Neural cell (in vitro differentiated cells): ENCODE data around the gene LZIC. TPM values are rescaled to one million over a fixed set of nuclear protein-coding genes. Genes with fewer than 3 reads are reported as not detected.
"Not testable (repeated sequence)": the region's sequence is repeated elsewhere in the genome, so short reads cannot be mapped to it uniquely, and the experiment has no call there.

Experiments
- H2AFZ ChIP-seq: fragments of 200-600, 300-800 bp; sonication (generic), shearing (Covaris generic); 2 replicates; pipeline ENCODE4 v1.6.0; 2014; ENCODE audit warnings: low read depth, mild to moderate bottlenecking, antibody characterized with exemption, low read length, moderate library complexity
- H3F3A ChIP-seq: fragments of 200-600 bp; shearing (Covaris generic); 2 replicates; pipeline ENCODE4 v1.6.1; 2016; ENCODE audit warnings: mild to moderate bottlenecking, moderate library complexity, mixed read lengths, antibody characterized with exemption, low read length; ENCODE audit not compliant: insufficient read depth, poor library complexity, severe bottlenecking
- H3K27ac ChIP-seq: fragments of 200-600, 300-800 bp; sonication (generic), shearing (Covaris generic); 2 replicates; pipeline ENCODE4 v1.5.1; 2014; ENCODE audit warnings: mild to moderate bottlenecking, low read length, moderate library complexity
- H3K27me3 ChIP-seq: fragments of 300-800, 200-600 bp; sonication (generic), shearing (Covaris generic); 2 replicates; pipeline ENCODE4 v1.6.0; 2014; ENCODE audit warnings: mild to moderate bottlenecking, low read depth, low read length, moderate library complexity; ENCODE audit not compliant: insufficient read depth
- H3K36me3 ChIP-seq: fragments of 300-800, 200-600 bp; sonication (generic), shearing (Covaris generic); 2 replicates; pipeline ENCODE4 v1.5.1; 2014; ENCODE audit warnings: mild to moderate bottlenecking, antibody characterized with exemption, low read length, moderate library complexity; ENCODE audit not compliant: insufficient read depth
- H3K4me2 ChIP-seq: fragments of 300-800, 200-600 bp; sonication (generic), shearing (Covaris generic); 2 replicates; pipeline ENCODE4 v1.6.0; 2014; ENCODE audit warnings: mild to moderate bottlenecking, low read length
- H3K4me3 ChIP-seq: fragments of 300-800, 200-600 bp; sonication (generic), shearing (Covaris generic); 2 replicates; pipeline ENCODE4 v1.5.1; 2014; ENCODE audit warnings: mild to moderate bottlenecking, low read length, moderate library complexity
- H3K79me2 ChIP-seq: fragments of 200-600 bp; shearing (Covaris generic); replicated peaks from 2 replicates; pipeline ENCODE4 v1.6.0; 2014; ENCODE audit warnings: mild to moderate bottlenecking, low read length, moderate library complexity; ENCODE audit not compliant: insufficient read depth
- H3K9ac ChIP-seq: fragments of 300-800, 200-600 bp; sonication (generic), shearing (Covaris generic); 2 replicates; pipeline ENCODE4 v1.6.1; 2016; ENCODE audit warnings: mild to moderate bottlenecking, low read length, mixed read lengths
- H3K9me2 ChIP-seq: fragments of 200-600 bp; shearing (Covaris generic); 2 replicates; pipeline ENCODE4 v1.6.1; 2016; ENCODE audit warnings: mild to moderate bottlenecking, low read length, mixed read lengths; ENCODE audit not compliant: insufficient read depth
- H3K9me3 ChIP-seq: fragments of 200-600, 300-800 bp; sonication (generic), shearing (Covaris generic); 2 replicates; pipeline ENCODE4 v1.6.1; 2016; ENCODE audit warnings: mild to moderate bottlenecking, mixed run types, low read length, moderate library complexity, mixed read lengths
- H4K20me1 ChIP-seq: fragments of 200-600 bp; shearing (Covaris generic); 2 replicates; pipeline ENCODE4 v1.6.1; 2016; ENCODE audit warnings: mild to moderate bottlenecking, mixed run types; ENCODE audit not compliant: insufficient read depth
- CTCF ChIP-seq: fragments of 450-650 bp; IDR thresholded peaks from 2 replicates; pipeline ENCODE4 v1.5.1; 2014; ENCODE audit warnings: antibody characterized with exemption, mild to moderate bottlenecking, moderate library complexity; ENCODE audit not compliant: poor library complexity, severe bottlenecking
- EP300 ChIP-seq: fragments of 450-650 bp; conservative IDR thresholded peaks from 2 replicates; pipeline ENCODE4 v1.6.1; 2014; ENCODE audit warnings: antibody characterized with exemption, mild to moderate bottlenecking, moderate library complexity; ENCODE audit not compliant: poor library complexity, severe bottlenecking
- EZH2 ChIP-seq: fragments of 200-600, 300-800 bp; shearing (Covaris generic), sonication (generic); IDR thresholded peaks from 2 replicates; pipeline ENCODE4 v1.6.1; 2014; ENCODE audit warnings: antibody characterized with exemption, low read length, borderline replicate concordance, mild to moderate bottlenecking; ENCODE audit not compliant: insufficient read depth, poor library complexity, severe bottlenecking
- MXI1 ChIP-seq: fragments of 450-650 bp; conservative IDR thresholded peaks from 2 replicates; pipeline ENCODE4 v1.6.1; 2014; ENCODE audit warnings: antibody characterized with exemption, mild to moderate bottlenecking; ENCODE audit not compliant: poor library complexity, severe bottlenecking
- POLR2AphosphoS5 ChIP-seq: IDR thresholded peaks from 2 replicates; pipeline ENCODE4 v1.6.1; 2012
- RAD21 ChIP-seq: fragments of 450-650 bp; conservative IDR thresholded peaks from 2 replicates; pipeline ENCODE4 v1.6.1; 2014; ENCODE audit warnings: antibody characterized with exemption, mild to moderate bottlenecking, moderate library complexity
- REST ChIP-seq: IDR thresholded peaks from 2 replicates; pipeline ENCODE4 v1.6.1; 2012; ENCODE audit warnings: borderline replicate concordance
- SMC3 ChIP-seq: fragments of 450-650 bp; conservative IDR thresholded peaks from 2 replicates; pipeline ENCODE4 v1.6.1; 2014; ENCODE audit warnings: antibody characterized with exemption, mild to moderate bottlenecking, moderate library complexity; ENCODE audit not compliant: poor library complexity
- TAF1 ChIP-seq: IDR thresholded peaks from 2 replicates; pipeline ENCODE4 v1.6.1; 2012; ENCODE audit warnings: low read depth
- polyA plus RNA-seq: library from polyadenylated mRNA; depleted of rRNA; stranded (reverse); fragments of >200 nt; gene quantifications from 2 replicates; pipeline ENCODE4 v1.2.3, GENCODE V29; 2014

The LZIC gene
- polyA plus RNA-seq, 1 donor from 2014 or later, result 57.2 TPM

DNA sequence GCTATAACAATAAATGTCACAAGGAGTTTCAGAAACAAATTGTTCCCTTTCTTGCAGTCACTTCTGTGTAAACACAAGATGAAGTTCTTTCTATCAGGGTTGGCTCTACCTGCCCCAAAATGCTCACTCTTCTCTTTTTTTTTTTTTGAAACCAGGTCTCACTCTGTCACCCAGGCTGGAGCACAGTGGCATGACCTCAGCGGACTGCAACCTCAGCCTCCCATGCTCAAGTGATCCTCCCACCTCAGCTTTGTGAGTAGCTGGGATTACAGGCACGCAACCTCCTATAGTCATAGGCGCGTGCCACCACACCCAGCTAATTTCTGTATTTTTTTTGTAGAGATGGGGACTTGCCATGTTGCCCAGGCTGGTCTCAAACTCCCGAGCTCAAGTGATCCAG is 22.6 kb downstream of the LZIC start:
- Histone ChIP-seq H3K9me3 (no peaks in the 10 kb centered on the region), H3F3A (no peaks in the 10 kb centered on the region), H3K27me3 (no peaks in the 10 kb centered on the region), H3K79me2 (no peaks in the 10 kb centered on the region), H3K4me2 (no peak overlapping the region), H3K9ac (no peak overlapping the region), H4K20me1 (no peaks in the 10 kb centered on the region), H2AFZ (no peak overlapping the region), H3K27ac (no peak overlapping the region), H3K4me3 (no peak overlapping the region), H3K9me2 (no peaks in the 10 kb centered on the region), H3K36me3 (no peaks in the 10 kb centered on the region)
- TF ChIP-seq SMC3 (no peak), POLR2AphosphoS5 (no peak)

DNA sequence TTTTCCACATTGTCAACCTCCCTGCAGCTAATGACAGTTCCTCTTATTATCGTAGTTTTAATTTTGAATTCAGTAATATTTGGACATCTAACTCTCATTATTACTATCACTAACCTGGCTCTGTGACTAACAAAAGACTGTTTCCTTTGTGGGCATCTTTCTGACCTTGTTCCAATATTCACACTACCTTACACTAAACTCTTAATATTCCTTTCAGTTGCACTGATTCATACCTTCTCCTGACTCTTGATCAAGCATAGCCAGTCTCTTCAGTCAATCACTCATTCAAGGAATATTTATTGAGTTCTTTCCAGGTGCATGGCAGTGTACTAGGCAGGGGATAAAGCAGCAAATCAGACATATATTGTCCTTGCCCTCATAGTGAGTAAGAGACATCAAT is 25.3 kb downstream of the LZIC start:
- no peak for TF ChIP-seq RAD21
- TF ChIP-seq EP300, result no peak
- TF ChIP-seq MXI1, result no peak
- TF ChIP-seq POLR2AphosphoS5, result no peak
- no peak for TF ChIP-seq REST
- no peak for TF ChIP-seq TAF1
- TF ChIP-seq CTCF, result no peak
- TF ChIP-seq SMC3, result no peak
- no peak for TF ChIP-seq EZH2
- no peaks in the 10 kb centered on the region for H3K9me2 ChIP-seq
- no peaks in the 10 kb centered on the region for H3K79me2 ChIP-seq
- H4K20me1 ChIP-seq, result no peaks in the 10 kb centered on the region
- H3K9me3 ChIP-seq, result no peaks in the 10 kb centered on the region
- no peak overlapping the region for H2AFZ ChIP-seq
- H3K4me3 ChIP-seq, result no peak overlapping the region
- H3F3A ChIP-seq, result no peaks in the 10 kb centered on the region
- H3K36me3 ChIP-seq, result no peaks in the 10 kb centered on the region
- H3K9ac ChIP-seq, result no peak overlapping the region
- no peak overlapping the region for H3K4me2 ChIP-seq
- H3K27me3 ChIP-seq, result no peaks in the 10 kb centered on the region
- H3K27ac ChIP-seq, result no peak overlapping the region

DNA sequence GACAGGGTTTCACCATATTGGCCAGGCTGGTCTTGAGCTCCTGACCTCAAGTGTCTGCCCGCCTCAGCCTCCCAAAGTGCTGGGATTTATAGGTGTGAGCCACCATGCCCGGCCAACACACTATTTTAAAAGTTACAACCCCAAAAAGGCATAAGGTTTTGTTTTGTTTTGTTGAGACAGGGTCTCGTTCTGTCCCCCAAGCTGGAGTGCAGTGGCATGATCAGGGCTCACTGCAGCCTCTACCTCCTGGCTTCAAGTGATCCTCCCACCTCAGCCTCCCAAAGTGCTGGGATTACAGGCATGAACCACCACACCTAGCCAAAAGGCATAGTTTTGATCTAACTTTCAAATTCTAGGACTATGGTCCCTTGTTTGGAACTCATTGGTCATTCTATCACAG is 25.7 kb downstream of the LZIC start:
- not testable (repeated sequence) for H3K4me2 ChIP-seq, H3K9ac ChIP-seq, H4K20me1 ChIP-seq, H2AFZ ChIP-seq, H3K4me3 ChIP-seq, H3K79me2 ChIP-seq, H3K36me3 ChIP-seq, H3K27ac ChIP-seq, H3K27me3 ChIP-seq, H3K9me2 ChIP-seq, H3F3A ChIP-seq, H3K9me3 ChIP-seq
